Astrocyte (in vitro differentiated cells and primary cell): Measurements from ENCODE around the gene KIAA1671. TPM values are rescaled to one million over a fixed set of nuclear protein-coding genes. Genes with fewer than 3 reads are reported as not detected.

Experiments used
- DNase-seq: peaks from one replicate; pipeline ENCODE4 v3.0.0-alpha.2; 2010; ENCODE audit warnings: low read depth
- FAIRE-seq: peaks from 2 replicates; lab custom pipeline; 2011; peaks lifted over from hg19 to GRCh38; lab: Jason Lieb, UNC
- H2AFZ ChIP-seq: 2 replicates; pipeline ENCODE4 v1.6.0; 2012; ENCODE audit warnings: low read depth, low read length, inconsistent platforms
- H3K27ac ChIP-seq: 2 replicates; pipeline ENCODE4 v1.5.1; 2011; ENCODE audit warnings: low read depth, low read length, inconsistent platforms
- H3K27me3 ChIP-seq: 2 replicates; pipeline ENCODE4 v1.6.0; 2011; ENCODE audit warnings: low read length, inconsistent platforms; ENCODE audit not compliant: insufficient read depth
- H3K36me3 ChIP-seq: 2 replicates; pipeline ENCODE4 v1.5.1; 2011; ENCODE audit warnings: low read length, inconsistent platforms; ENCODE audit not compliant: insufficient read depth
- H3K4me1 ChIP-seq: 2 replicates; pipeline ENCODE4 v1.5.1; 2011; ENCODE audit warnings: low read length, inconsistent platforms; ENCODE audit not compliant: insufficient read depth
- H3K4me2 ChIP-seq: 2 replicates; pipeline ENCODE4 v1.6.0; 2012; ENCODE audit warnings: low read length, inconsistent platforms
- H3K4me3 ChIP-seq: 2 replicates; pipeline ENCODE4 v1.5.1; 2011; ENCODE audit warnings: low read depth, mild to moderate bottlenecking, low read length, inconsistent platforms; ENCODE audit not compliant: insufficient read depth
- H3K79me2 ChIP-seq: 2 replicates; pipeline ENCODE4 v1.6.0; 2012; ENCODE audit warnings: mild to moderate bottlenecking, low read length, inconsistent platforms; ENCODE audit not compliant: insufficient read depth
- H3K9ac ChIP-seq: 2 replicates; pipeline ENCODE4 v1.6.0; 2012; ENCODE audit warnings: mild to moderate bottlenecking, low read length, inconsistent platforms
- H3K9me3 ChIP-seq: 2 replicates; pipeline ENCODE4 v1.5.1; 2012; ENCODE audit warnings: low read depth, mild to moderate bottlenecking, low read length, inconsistent platforms; ENCODE audit not compliant: insufficient read depth
- H4K20me1 ChIP-seq: 2 replicates; pipeline ENCODE4 v1.6.0; 2012; ENCODE audit warnings: low read length, inconsistent platforms; ENCODE audit not compliant: insufficient read depth
- H3K27ac Mint-ChIP-seq: one replicate; pipeline ENCODE4 v1.8.0; 2021; ENCODE audit warnings: mild to moderate bottlenecking, mixed read lengths; ENCODE audit not compliant: unreplicated experiment
- H3K27me3 Mint-ChIP-seq: one replicate; pipeline ENCODE4 v1.8.0; 2021; ENCODE audit warnings: low read depth, mixed read lengths; ENCODE audit not compliant: unreplicated experiment
- H3K36me3 Mint-ChIP-seq: one replicate; pipeline ENCODE4 v1.8.0; 2021; ENCODE audit warnings: low read depth, mixed read lengths; ENCODE audit not compliant: unreplicated experiment
- H3K4me1 Mint-ChIP-seq: one replicate; pipeline ENCODE4 v1.8.0; 2021; ENCODE audit warnings: low read depth, mixed read lengths; ENCODE audit not compliant: unreplicated experiment
- H3K4me3 Mint-ChIP-seq: one replicate; pipeline ENCODE4 v1.8.0; 2021; ENCODE audit warnings: mild to moderate bottlenecking, moderate library complexity, mixed read lengths; ENCODE audit not compliant: unreplicated experiment
- H3K9me3 Mint-ChIP-seq: one replicate; pipeline ENCODE4 v1.8.0; 2021; ENCODE audit warnings: mild to moderate bottlenecking, mixed read lengths; ENCODE audit not compliant: unreplicated experiment
- EZH2 ChIP-seq: IDR thresholded peaks from 2 replicates; pipeline ENCODE4 v1.6.1; 2012; ENCODE audit warnings: mild to moderate bottlenecking, low read length, inconsistent platforms; ENCODE audit not compliant: insufficient read depth
- total RNA-seq: library from RNA; stranded (reverse); gene quantifications from 2 replicates; pipeline ENCODE4 v1.2.1, GENCODE V29; 2021
- TF ChIP-seq, protein P1 (sequence below): IDR thresholded peaks from 2 replicates; pipeline ENCODE4 v1.5.1; 2011; ENCODE audit warnings: low read depth, mild to moderate bottlenecking, inconsistent platforms, low read length, moderate library complexity; ENCODE audit not compliant: insufficient read depth

KIAA1671 gene
- total RNA-seq, 1 donor from 2014 or later = 28.4 TPM

DNA sequence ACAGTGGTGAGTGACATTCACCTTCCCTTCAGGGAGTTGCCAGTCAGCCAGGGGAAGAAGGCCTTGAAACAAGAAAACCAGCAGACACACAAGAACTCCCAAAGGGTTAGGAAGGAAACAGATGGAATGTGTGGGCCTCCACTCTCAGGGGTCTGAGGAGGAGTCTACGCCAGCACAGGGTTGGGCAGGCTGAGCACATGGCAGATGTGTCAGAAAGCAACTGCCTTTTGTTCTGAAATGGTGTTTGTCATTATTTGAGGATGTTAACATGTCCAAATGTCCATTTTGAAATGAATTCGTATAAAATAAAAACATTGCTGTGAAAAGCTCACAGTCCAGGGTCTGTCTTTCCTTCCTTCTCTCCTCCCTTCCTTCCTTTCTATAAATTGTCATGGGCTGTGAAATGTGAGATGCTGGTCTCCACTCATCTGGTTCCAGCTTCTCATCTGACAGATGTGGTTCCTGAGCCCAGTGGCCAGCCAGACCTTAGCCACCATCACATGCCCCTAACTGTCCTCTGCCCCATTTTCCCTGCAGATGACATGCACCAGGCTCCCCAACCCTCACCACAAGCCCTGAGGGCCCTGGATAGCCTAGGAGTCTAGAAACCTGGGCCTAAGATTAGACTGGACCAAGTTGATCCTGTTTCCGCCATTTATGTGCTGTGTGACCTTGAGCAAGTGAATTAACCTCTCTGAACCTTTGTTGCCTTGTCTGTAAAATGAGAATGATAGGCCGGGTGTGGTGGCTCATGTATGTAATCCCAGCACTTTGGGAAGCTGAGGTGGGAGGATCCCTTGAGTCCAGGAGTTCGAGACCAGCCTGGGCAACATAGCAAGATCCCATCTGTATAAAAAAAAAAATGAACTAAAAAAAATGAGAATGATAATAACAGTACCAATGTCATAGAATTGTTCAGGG, 190.9 kb downstream of the KIAA1671 start:
- Histone ChIP-seq H3K4me3 (no peak overlapping the region), H4K20me1 (peaks cover 3% of the 10 kb centered on the region), H3K9ac (no peak overlapping the region), H3K9me3 (no peaks in the 10 kb centered on the region), H3K4me1 (no peaks in the 10 kb centered on the region), H3K4me2 (no peak overlapping the region), H3K36me3 (no peaks in the 10 kb centered on the region), H3K79me2 (no peaks in the 10 kb centered on the region), H3K27me3 (no peaks in the 10 kb centered on the region), H2AFZ (no peak overlapping the region), H3K27ac (no peak overlapping the region)
- Mint-ChIP-seq H3K4me1 (no peaks in the 10 kb centered on the region), H3K4me3 (no peak overlapping the region), H3K27ac (no peak overlapping the region), H3K27me3 (no peaks in the 10 kb centered on the region), H3K9me3 (no peaks in the 10 kb centered on the region), H3K36me3 (peaks cover 2% of the 10 kb centered on the region)
- no peak for DNase-seq
- TF ChIP-seq, protein P1, sequence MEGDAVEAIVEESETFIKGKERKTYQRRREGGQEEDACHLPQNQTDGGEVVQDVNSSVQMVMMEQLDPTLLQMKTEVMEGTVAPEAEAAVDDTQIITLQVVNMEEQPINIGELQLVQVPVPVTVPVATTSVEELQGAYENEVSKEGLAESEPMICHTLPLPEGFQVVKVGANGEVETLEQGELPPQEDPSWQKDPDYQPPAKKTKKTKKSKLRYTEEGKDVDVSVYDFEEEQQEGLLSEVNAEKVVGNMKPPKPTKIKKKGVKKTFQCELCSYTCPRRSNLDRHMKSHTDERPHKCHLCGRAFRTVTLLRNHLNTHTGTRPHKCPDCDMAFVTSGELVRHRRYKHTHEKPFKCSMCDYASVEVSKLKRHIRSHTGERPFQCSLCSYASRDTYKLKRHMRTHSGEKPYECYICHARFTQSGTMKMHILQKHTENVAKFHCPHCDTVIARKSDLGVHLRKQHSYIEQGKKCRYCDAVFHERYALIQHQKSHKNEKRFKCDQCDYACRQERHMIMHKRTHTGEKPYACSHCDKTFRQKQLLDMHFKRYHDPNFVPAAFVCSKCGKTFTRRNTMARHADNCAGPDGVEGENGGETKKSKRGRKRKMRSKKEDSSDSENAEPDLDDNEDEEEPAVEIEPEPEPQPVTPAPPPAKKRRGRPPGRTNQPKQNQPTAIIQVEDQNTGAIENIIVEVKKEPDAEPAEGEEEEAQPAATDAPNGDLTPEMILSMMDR = no peak
- TF ChIP-seq EZH2 = no peak
- no peak for FAIRE-seq

DNA sequence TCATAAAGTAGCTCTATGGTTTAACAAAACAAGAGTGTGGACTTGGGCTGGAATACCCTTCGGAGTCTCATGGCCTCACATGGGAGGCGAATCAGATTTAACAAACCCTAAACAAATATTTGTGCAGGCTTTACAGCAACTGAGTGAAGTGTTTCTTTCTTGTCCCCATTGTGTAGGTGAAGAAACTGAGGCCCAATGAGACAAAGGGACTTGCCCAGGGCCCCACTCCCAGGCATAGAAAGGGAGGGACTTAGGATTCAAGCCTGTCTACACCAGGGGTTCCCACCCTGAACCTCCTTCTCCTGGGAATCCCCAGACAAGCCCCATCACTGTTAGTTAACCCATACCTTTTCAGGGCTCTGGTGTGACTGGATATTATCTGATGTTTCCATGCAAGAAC, 192.0 kb downstream of the KIAA1671 start:
- Histone ChIP-seq H3K9me3 (no peaks in the 10 kb centered on the region), H4K20me1 (peaks cover 3% of the 10 kb centered on the region), H3K27me3 (no peaks in the 10 kb centered on the region), H3K27ac (no peak overlapping the region), H3K4me1 (no peaks in the 10 kb centered on the region), H3K4me2 (no peak overlapping the region), H3K36me3 (no peaks in the 10 kb centered on the region), H3K79me2 (no peaks in the 10 kb centered on the region), H2AFZ (no peak overlapping the region), H3K4me3 (no peak overlapping the region), H3K9ac (no peak overlapping the region)
- H3K9me3 Mint-ChIP-seq = no peaks in the 10 kb centered on the region
- H3K4me3 Mint-ChIP-seq = no peak overlapping the region
- peaks cover 5% of the 10 kb centered on the region for H3K36me3 Mint-ChIP-seq
- no peaks in the 10 kb centered on the region for H3K27me3 Mint-ChIP-seq
- TF ChIP-seq, protein P1 = no peak
- no peak for TF ChIP-seq EZH2
- H3K4me1 Mint-ChIP-seq = no peaks in the 10 kb centered on the region
- DNase-seq (no peak), FAIRE-seq (no peak)
- no peak overlapping the region for H3K27ac Mint-ChIP-seq

DNA sequence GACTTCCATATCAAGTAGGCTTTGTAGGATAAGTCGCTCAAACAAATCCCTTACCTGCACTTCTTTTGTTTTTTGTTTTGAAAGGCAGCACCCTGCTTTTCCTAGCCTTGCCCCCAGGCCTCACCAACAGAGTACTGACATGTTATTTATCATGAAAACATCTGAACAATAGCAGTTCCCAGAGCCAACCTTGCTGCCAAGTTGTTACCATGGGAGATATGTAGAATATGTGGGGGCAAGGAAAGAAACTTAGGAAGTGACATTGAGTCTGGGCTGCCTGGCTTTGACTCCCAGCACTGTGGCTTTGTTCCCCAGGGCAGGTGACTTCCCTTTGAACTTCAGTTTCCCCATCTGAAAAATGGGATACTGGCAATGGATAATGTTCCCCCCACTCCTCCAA, 193.8 kb downstream of the KIAA1671 start:
- Mint-ChIP-seq H3K27me3 (no peaks in the 10 kb centered on the region), H3K9me3 (no peaks in the 10 kb centered on the region), H3K36me3 (peaks cover 5% of the 10 kb centered on the region), H3K4me3 (no peak overlapping the region), H3K27ac (no peak overlapping the region), H3K4me1 (no peaks in the 10 kb centered on the region)
- no peak overlapping the region for H2AFZ ChIP-seq
- H3K9ac ChIP-seq = no peak overlapping the region
- H3K36me3 ChIP-seq = no peaks in the 10 kb centered on the region
- H3K9me3 ChIP-seq = no peaks in the 10 kb centered on the region
- H4K20me1 ChIP-seq = peaks cover 3% of the 10 kb centered on the region
- H3K27ac ChIP-seq = no peak overlapping the region
- H3K4me1 ChIP-seq = no peaks in the 10 kb centered on the region
- H3K4me3 ChIP-seq = no peak overlapping the region
- DNase-seq (no peak), FAIRE-seq (no peak)
- TF ChIP-seq, protein P1 = no peak
- TF ChIP-seq EZH2 = no peak
- H3K4me2 ChIP-seq = no peak overlapping the region
- no peaks in the 10 kb centered on the region for H3K79me2 ChIP-seq
- H3K27me3 ChIP-seq = no peaks in the 10 kb centered on the region
